Panc1 (cell line): ENCODE data around the gene MAGI2.

ENCODE experiments used
- POLR2AphosphoS5 ChIP-seq: IDR thresholded peaks from 2 replicates; pipeline ENCODE4 v1.6.1; 2012; ENCODE audit warnings: mild to moderate bottlenecking, low read depth, low read length, moderate library complexity
- SIN3A ChIP-seq: IDR thresholded peaks from 2 replicates; pipeline ENCODE4 v1.6.1; 2012; ENCODE audit warnings: low read depth, mild to moderate bottlenecking, low read length, moderate library complexity, borderline replicate concordance; ENCODE audit not compliant: insufficient read depth
- TCF7L2 ChIP-seq: IDR thresholded peaks from 2 replicates; pipeline ENCODE4 v1.6.1; 2011; ENCODE audit warnings: mild to moderate bottlenecking, low read depth, low read length, inconsistent platforms
- TF ChIP-seq, protein P1 (sequence below): fragments of 450-650 bp; IDR thresholded peaks from 2 replicates; pipeline ENCODE4 v1.5.1; 2017; ENCODE audit warnings: mild to moderate bottlenecking
- TF ChIP-seq, protein P2 (sequence below), 2 experiments: IDR thresholded peaks; 2 replicates each; pipeline ENCODE4 v1.6.1; 2011 to 2012; ENCODE audit warnings: low read depth in 2 of 2, control low read depth in 1 of 2, low read length in 1 of 2, mild to moderate bottlenecking in 1 of 2, moderate library complexity in 1 of 2; ENCODE audit not compliant: insufficient read depth in 1 of 2

DNA sequence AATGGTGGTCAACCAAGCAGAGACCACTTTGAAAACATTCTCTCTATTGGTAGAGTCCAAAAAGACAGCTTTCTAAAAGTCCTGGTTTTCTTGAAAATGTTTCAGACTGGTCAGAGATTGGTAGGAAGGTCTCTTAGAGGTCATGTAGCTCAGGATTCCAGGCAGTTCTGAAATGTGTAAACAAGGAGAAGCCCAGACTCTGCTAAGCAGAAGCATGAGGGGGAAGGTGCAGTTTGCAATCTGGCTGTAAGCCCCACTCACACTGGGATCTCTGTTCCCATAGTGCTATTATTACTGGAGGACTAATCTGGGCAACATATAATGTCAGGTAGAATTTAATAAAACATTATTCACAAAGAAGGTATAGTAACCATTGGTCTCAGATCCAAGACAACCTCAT lies 101.1 kb downstream of the MAGI2 start:
- TF ChIP-seq, protein P1, sequence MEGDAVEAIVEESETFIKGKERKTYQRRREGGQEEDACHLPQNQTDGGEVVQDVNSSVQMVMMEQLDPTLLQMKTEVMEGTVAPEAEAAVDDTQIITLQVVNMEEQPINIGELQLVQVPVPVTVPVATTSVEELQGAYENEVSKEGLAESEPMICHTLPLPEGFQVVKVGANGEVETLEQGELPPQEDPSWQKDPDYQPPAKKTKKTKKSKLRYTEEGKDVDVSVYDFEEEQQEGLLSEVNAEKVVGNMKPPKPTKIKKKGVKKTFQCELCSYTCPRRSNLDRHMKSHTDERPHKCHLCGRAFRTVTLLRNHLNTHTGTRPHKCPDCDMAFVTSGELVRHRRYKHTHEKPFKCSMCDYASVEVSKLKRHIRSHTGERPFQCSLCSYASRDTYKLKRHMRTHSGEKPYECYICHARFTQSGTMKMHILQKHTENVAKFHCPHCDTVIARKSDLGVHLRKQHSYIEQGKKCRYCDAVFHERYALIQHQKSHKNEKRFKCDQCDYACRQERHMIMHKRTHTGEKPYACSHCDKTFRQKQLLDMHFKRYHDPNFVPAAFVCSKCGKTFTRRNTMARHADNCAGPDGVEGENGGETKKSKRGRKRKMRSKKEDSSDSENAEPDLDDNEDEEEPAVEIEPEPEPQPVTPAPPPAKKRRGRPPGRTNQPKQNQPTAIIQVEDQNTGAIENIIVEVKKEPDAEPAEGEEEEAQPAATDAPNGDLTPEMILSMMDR: no peak
- no peak for TF ChIP-seq POLR2AphosphoS5
- TF ChIP-seq, protein P2, sequence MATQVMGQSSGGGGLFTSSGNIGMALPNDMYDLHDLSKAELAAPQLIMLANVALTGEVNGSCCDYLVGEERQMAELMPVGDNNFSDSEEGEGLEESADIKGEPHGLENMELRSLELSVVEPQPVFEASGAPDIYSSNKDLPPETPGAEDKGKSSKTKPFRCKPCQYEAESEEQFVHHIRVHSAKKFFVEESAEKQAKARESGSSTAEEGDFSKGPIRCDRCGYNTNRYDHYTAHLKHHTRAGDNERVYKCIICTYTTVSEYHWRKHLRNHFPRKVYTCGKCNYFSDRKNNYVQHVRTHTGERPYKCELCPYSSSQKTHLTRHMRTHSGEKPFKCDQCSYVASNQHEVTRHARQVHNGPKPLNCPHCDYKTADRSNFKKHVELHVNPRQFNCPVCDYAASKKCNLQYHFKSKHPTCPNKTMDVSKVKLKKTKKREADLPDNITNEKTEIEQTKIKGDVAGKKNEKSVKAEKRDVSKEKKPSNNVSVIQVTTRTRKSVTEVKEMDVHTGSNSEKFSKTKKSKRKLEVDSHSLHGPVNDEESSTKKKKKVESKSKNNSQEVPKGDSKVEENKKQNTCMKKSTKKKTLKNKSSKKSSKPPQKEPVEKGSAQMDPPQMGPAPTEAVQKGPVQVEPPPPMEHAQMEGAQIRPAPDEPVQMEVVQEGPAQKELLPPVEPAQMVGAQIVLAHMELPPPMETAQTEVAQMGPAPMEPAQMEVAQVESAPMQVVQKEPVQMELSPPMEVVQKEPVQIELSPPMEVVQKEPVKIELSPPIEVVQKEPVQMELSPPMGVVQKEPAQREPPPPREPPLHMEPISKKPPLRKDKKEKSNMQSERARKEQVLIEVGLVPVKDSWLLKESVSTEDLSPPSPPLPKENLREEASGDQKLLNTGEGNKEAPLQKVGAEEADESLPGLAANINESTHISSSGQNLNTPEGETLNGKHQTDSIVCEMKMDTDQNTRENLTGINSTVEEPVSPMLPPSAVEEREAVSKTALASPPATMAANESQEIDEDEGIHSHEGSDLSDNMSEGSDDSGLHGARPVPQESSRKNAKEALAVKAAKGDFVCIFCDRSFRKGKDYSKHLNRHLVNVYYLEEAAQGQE (IDR thresholded peaks at IDR 0.05; ENCODE audit: insufficient read depth in 1 of 2, low read depth in 2 of 2, low read length in 1 of 2): no peak
- no peak for TF ChIP-seq SIN3A
- no peak for TF ChIP-seq TCF7L2
